Tibial nerve (tissue), 4 donors: Measurements from ENCODE around the gene MINDY4.

ENCODE experiments used
- CTCF ChIP-seq, 5 experiments: fragments of 200-600 bp in 3 of 5; fragments of 450-650 bp in 2 of 5; sonication (generic) in 3 of 5; IDR thresholded peaks; one replicate each; pipeline ENCODE4 v1.5.1; 2016 to 2019; ENCODE audit warnings: antibody characterized with exemption in 5 of 5, mild to moderate bottlenecking in 3 of 5, moderate library complexity in 2 of 5
- EP300 ChIP-seq, 2 donors: sonication (generic); formaldehyde crosslinking; IDR thresholded peaks; one replicate each; pipeline ENCODE4 v1.6.1; 2017; ENCODE audit warnings: antibody characterized with exemption in 2 of 2, mild to moderate bottlenecking in 1 of 2
- POLR2A ChIP-seq, 2 donors: fragments of 450-650 bp; IDR thresholded peaks; one replicate each; pipeline ENCODE4 v1.6.1; 2017; ENCODE audit warnings: antibody characterized with exemption in 2 of 2, mild to moderate bottlenecking in 2 of 2, moderate library complexity in 2 of 2

- TF ChIP-seq CTCF (IDR thresholded peaks at IDR 0.05) (no peak), POLR2A (IDR thresholded peaks at IDR 0.05) (no peak), EP300 (IDR thresholded peaks at IDR 0.05) (no peak)
Measured at GRCh38 chr7:30775992-30776391, 4.8 kb downstream of the MINDY4 start.
